Esophagus squamous epithelium (tissue), 4 donors: ENCODE results near the gene CPA2.

ENCODE experiments used
- CTCF ChIP-seq, 6 experiments: fragments of 450-650 bp in 4 of 6; fragments of 200-600 bp in 2 of 6; sonication (generic) in 2 of 6; IDR thresholded peaks; one replicate each; pipeline ENCODE4 v1.5.1; 2016 to 2019; ENCODE audit warnings: antibody characterized with exemption in 6 of 6, mild to moderate bottlenecking in 4 of 6, moderate library complexity in 4 of 6
- POLR2A ChIP-seq, 4 donors: fragments of 450-650 bp; IDR thresholded peaks; one replicate each; pipeline ENCODE4 v1.6.1; 2017; ENCODE audit warnings: antibody characterized with exemption in 4 of 4, mild to moderate bottlenecking in 4 of 4, moderate library complexity in 3 of 4

GRCh38 chr7:130256704-130257103 lies 10.0 kb upstream of the CPA2 start:
- TF ChIP-seq CTCF (IDR thresholded peaks at IDR 0.05) (no peak), POLR2A (IDR thresholded peaks at IDR 0.05) (no peak)
